Esophagus squamous epithelium (tissue), 4 donors: Measurements from ENCODE around the gene JPT2.

ENCODE experiments used
- CTCF ChIP-seq, 6 experiments: fragments of 450-650 bp in 4 of 6; fragments of 200-600 bp in 2 of 6; sonication (generic) in 2 of 6; IDR thresholded peaks; one replicate each; pipeline ENCODE4 v1.5.1; 2016 to 2019; ENCODE audit warnings: antibody characterized with exemption in 6 of 6, mild to moderate bottlenecking in 4 of 6, moderate library complexity in 4 of 6
- POLR2A ChIP-seq, 4 donors: fragments of 450-650 bp; IDR thresholded peaks; one replicate each; pipeline ENCODE4 v1.6.1; 2017; ENCODE audit warnings: antibody characterized with exemption in 4 of 4, mild to moderate bottlenecking in 4 of 4, moderate library complexity in 3 of 4

- TF ChIP-seq CTCF (IDR thresholded peaks at IDR 0.05): no peak
- TF ChIP-seq POLR2A (IDR thresholded peaks at IDR 0.05): no peak
These were observed 27.9 kb upstream of the JPT2 start for GRCh38 chr16:1650131-1650530.
